GM18861 (cell line): ENCODE results near the gene METTL8.

Experiments
- ATAC-seq: cut with Tn5 transposase; IDR thresholded peaks from one replicate; pipeline ENCODE4 v1.9.1; 2021; ENCODE audit not compliant: unreplicated experiment

Gene METTL8

GRCh38 chr2:171347591-171348032, 86.2 kb downstream of the METTL8 start:
- no peak for ATAC-seq

- ATAC-seq: no peak
Observed at GRCh38 chr2:171346723-171347557, 86.8 kb downstream of the METTL8 start.

GRCh38 chr2:171345971-171346722, 87.6 kb downstream of the METTL8 start:
- ATAC-seq: no peak

GRCh38 chr2:171344182-171344581, 89.6 kb downstream of the METTL8 start:
- ATAC-seq: no peak

GRCh38 chr2:171342067-171342413, 91.8 kb downstream of the METTL8 start:
- ATAC-seq: no peak

- no peak for ATAC-seq
Observed at GRCh38 chr2:171341394-171342066, 92.3 kb downstream of the METTL8 start.

GRCh38 chr2:171334946-171335345, 98.8 kb downstream of the METTL8 start:
- ATAC-seq: no peak

GRCh38 chr2:171334171-171334570, 99.6 kb downstream of the METTL8 start:
- no peak for ATAC-seq

- ATAC-seq: no peak
Observed at GRCh38 chr2:171330155-171330956, 103.4 kb downstream of the METTL8 start.

- ATAC-seq: no peak
Observed at GRCh38 chr2:171327043-171327496, 106.7 kb downstream of the METTL8 start.

- peak; percentile 47 for ATAC-seq
Observed at GRCh38 chr2:171325886-171326585, 107.8 kb downstream of the METTL8 start.

- ATAC-seq: no peak
Observed at GRCh38 chr2:171323971-171324528, 109.7 kb downstream of the METTL8 start.

GRCh38 chr2:171322928-171323327, 110.9 kb downstream of the METTL8 start:
- no peak for ATAC-seq

- no peak for ATAC-seq
Observed at GRCh38 chr2:171320731-171321130, 113.1 kb downstream of the METTL8 start.

- ATAC-seq: peak; percentile 41
Observed at GRCh38 chr2:171320208-171320621, 113.6 kb downstream of the METTL8 start.

- peak; percentile 41 for ATAC-seq
Observed at GRCh38 chr2:171319164-171319810, 114.5 kb downstream of the METTL8 start.

GRCh38 chr2:171318463-171318934, 115.3 kb downstream of the METTL8 start:
- ATAC-seq: no peak

GRCh38 chr2:171317492-171318125, 116.2 kb downstream of the METTL8 start:
- ATAC-seq: peak; percentile 27
